Left cardiac atrium (tissue), 4 donors: Measurements from ENCODE around the gene CCNI2. TPM values are rescaled to one million over a fixed set of nuclear protein-coding genes. Genes with fewer than 3 reads are reported as not detected.

Source experiments
- ATAC-seq, 2 donors: fragments of 200-7000 bp; cut with Tn5 transposase; one replicate each; pipeline ENCODE4 v1.9.1; 2020; ENCODE audit warnings: mild to moderate bottlenecking in 2 of 2, moderate library complexity in 2 of 2
- DNase-seq: peaks from one replicate; pipeline ENCODE4 v3.0.0-alpha.2; 2020
- intact Hi-C, 2 donors: fragments of 100-400 bp; cut with DNase I; formaldehyde crosslinking; loops; one replicate each; pipeline versions ENCODE4 v1.14.1 to v1.15.1; 2022 to 2023
- total RNA-seq, 2 donors: library from RNA; stranded (reverse); fragmentation: NEBNext Ultra II Directional; extraction: Animal tissue kit (Norgen Biotek cat#: 25700); gene quantifications; one replicate each; pipeline ENCODE4 v1.2.1, GENCODE V29; 2021
- donor health status: DM: no; HTN: yes; CAD: no.
- donor health status: DM: no; HTN: yes; CAD: no; lungs with severe emphysema.
- donor health status: DM: yes; HTN: yes; CAD: no.
- donor health status: Dilated cardiomyopathy.

CCNI2 gene
- total RNA-seq, 2 donors from 2014 or later = not detected

DNA sequence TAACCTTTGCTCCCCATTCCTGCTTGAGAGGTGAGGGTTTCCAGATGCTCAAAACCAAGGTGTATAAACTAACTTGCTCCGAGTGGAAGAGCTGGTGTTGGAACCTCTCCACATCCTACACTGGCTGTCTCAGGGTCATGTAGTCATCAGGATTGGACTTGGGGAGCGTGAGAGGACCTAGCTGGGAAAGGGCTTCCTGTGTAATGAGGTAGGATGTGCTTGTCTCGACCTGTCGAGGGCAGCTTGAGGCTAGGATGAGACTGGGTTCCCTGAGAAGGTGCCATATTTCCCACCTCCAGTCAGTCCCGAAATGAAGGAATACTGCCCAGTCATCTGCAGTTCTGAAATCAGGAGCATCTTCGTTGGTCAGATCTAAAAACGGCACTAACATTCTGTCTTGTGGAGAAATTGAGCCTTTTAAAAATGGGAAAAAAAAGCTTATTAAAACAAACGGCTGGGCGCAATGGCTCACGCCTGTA is 1.3 kb downstream of the CCNI2 start:
- intact Hi-C loops = no loop called here
- DNase-seq = no peak
- ATAC-seq = no peak

DNA sequence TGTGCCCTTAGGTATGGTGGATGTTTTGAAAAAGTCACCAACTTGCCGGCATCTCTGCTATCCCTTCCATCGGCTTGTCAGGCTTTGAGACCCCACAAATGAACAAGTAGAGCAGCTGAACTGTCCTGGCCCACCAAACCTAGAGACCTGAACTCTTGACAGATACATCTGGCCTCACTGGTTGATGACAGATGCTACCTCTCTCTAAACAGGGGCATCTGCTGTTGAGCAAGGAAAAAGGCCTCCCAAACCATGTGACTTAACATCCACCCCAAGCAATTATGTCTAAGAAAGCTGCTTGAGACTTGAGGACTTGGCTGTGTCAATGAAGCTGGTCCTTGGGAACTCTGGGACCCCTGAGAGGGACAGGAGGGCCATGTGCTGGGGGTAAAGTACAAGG is 2.3 kb downstream of the CCNI2 start:
- intact Hi-C loops = no loop called here
- ATAC-seq = no peak

DNA sequence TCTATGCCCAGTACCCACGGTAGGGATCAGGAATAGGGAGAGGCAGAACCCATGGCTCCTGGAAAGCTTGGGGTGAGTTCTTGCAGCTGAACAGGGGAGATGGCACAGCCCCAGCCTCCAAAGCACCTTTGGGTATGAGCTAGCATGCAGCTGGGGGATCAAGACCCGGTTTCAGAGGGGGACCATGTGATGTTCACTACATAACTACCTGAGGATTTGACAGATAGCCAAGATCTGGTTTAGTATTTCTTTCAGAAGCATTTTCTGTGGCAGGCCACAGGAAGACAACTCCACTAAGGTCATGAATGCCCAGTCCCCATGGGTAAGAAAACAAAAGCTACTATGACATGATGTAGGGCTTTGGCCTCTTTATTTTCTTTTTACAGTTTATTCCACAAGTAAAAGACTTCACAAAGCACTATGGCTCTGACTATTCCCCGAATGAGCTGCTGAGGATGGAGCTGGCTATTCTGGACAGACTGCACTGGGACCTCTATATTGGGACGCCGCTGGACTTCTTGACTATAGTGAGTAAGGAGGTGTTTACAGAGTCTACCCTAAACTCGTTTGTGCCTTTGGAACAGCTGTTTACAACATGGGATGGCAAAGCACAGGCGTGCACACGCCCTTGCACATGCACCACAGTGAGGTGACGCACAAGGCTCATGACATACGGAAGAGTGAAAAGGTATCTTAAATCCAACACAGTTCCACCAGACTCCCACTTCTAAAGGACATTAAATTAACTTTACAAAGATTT is 3.4 kb downstream of the CCNI2 start:
- no peak for DNase-seq
- intact Hi-C loops = loop anchor here in 1 of 2 donors (10.0 kb wide), 1 partner anchor 64 kb away; the partner anchor contains the start of gene SOWAHA
- no peak for ATAC-seq

More for the DNA sequence above, 2.3 kb downstream of the CCNI2 start:
- no peak for DNase-seq

DNA sequence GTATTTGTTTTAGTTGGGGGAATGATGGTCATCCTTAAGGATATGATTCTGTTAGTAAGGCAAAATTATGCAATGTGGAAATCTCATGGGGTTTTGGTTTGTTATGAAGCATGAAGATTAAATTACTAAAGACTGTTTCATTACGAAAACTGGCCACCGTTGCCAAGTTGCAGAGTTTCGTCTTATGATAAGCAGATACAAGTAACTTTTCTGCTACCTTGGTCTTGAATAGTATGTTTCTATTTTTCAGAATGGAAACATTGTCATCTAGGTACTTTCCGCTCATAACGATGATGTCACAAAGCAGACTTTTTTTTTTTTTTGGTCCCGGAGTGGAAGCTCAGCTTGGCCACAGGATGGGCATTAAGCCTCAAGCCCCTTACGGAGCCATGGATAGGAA is 4.2 kb downstream of the CCNI2 start:
- DNase-seq (peak; percentile 62), ATAC-seq (no peak)
- intact Hi-C loops = loop anchor here in 1 of 2 donors (10.0 kb wide), 1 partner anchor 63 kb away; the partner anchor contains the start of gene SOWAHA

DNA sequence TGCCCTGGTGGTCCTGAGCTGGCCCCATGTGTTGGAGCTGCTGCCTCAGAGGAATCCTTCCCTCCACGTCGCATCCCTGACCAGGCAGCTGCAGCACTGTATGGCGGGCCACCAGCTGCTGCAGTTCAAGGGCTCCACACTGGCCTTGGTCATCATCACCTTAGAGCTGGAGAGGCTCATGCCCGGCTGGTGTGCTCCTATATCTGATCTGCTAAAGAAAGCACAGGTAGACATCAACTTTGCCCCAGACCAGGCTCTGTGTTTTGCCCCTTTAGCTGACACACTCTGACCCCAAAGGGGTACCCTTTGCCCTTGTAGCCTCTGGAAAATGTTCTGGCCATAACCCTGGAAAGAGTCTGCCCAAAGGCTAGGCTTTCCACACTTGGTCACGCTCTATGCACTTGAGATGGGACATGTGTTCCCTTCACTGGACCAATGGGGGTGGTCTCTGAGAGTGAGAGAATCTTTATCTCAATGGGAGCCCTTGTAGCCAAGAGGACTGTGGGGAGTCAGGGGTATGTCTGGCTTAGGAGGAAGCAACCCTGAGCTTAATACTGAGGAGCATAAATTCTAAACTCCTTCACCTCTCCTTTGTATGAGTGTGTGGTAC is 4.8 kb downstream of the CCNI2 start:
- DNase-seq (no peak), ATAC-seq (no peak)
- intact Hi-C loops = loop anchor here in 1 of 2 donors (10.0 kb wide), 1 partner anchor 63 kb away; the partner anchor contains the start of gene SOWAHA

DNA sequence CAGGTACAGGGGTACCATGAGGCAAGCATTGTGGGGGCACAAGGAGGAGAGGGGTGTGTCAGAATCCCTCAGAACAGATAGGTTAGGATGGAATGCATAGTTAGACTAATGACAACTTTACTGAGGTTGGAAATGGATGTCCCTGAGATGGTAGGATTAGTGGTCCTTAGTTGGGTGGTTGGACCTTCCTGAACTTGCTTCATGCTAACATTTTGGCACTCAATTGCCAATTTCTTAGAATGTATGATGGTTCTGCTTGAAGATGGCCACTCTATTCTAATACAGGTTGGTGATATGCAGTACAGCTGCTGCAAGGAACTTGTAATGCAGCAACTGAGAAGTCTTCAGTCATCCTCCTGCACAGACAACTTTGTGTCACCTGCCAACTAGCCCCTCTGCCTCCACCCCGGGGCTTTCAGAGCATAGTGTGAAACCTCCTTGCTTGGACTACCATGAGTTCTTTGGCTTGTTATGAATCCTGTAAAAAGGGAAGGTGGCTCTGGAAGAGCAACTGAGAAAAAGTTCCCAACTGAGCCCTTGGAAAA is 5.4 kb downstream of the CCNI2 start:
- intact Hi-C loops = loop anchor here in 1 of 2 donors (10.0 kb wide), 1 partner anchor 62 kb away; the partner anchor contains the start of gene SOWAHA
- DNase-seq (no peak), ATAC-seq (no peak)

DNA sequence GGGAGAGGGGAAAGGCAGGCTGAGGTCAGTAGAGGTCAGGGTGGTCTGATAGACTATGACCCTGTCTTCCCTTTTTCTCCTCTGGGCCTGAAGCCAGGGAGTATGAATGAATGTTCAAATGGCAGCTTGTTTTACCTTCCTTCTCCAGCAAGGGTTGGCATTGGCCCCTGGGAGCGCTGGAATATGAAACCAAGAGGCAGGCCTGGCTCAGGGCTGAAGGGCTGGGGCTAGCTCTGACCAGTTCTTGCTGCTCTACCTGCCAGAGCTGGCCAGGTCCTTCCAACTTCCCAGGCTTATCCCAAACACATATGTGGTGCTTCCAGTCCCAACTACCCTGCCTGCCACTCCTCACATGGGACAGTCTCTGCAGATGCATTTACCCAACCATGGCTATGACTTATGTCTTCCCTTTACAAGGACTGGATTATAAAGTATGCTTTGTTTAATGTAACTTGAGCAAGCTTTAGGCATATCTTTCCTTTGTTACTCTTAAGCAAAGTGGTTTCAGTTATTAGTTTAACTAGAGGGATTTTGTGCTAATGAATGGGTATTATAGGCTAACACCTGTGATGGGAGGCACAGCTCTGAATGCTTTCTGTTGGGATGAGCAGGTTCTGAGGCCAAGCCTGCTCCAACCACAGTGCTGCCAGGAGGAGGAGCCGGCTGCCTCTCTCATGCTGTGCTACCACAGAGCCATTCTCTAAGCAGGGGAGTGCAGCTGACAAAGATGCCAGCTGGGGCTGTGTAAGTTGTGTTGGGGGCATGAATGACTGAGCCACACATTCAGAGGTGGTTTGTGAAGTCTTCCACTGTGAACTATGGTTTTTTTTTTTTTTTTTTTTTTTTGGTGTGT is 6.1 kb downstream of the CCNI2 start:
- no peak for ATAC-seq
- intact Hi-C loops = loop anchor here in 1 of 2 donors (10.0 kb wide), 1 partner anchor 61 kb away; the partner anchor contains the start of gene SOWAHA
- DNase-seq = no peak

DNA sequence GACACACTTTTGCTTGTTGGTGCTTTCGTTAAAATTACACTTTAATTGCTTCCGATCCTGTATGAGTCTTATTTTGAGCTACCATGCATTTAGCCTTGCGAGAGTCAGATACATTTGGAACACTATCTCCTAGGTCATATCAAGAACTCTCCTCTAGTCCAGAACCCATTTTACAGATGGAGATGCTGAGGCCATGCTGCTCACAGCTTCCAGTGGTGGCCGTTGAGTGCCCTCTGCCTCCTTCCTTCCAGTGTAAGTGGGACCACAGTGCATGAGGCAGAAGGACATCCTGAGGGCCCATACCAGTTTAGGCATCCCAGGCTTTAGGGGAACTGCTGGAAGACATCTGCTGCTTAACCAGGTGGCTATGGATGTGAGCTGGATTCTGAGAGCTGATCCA is 6.9 kb downstream of the CCNI2 start:
- DNase-seq (no peak), ATAC-seq (no peak)
- intact Hi-C loops = loop anchor here in 1 of 2 donors (10.0 kb wide), 1 partner anchor 61 kb away; the partner anchor contains the start of gene SOWAHA

DNA sequence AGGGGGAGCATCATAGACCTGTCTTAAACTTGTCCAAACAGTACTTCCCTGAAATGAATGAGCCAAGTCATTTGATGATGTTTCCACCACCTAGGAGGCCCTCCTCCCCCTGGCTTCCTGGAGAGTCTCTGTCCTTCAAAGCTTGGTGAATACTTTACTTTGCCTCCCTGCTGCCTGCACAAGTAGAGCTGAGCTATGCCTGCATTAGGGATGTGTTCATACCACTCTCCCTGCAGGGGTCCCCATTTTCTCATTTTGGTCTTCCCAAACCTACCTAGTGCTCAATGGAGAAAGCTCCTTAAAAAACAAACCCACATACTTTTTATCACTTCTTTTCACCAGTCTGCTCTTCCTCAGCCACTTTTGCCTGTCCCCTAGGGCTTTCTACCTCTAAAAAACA is 7.7 kb downstream of the CCNI2 start:
- ATAC-seq (no peak), DNase-seq (no peak)
- intact Hi-C loops = loop anchor here in 1 of 2 donors (10.0 kb wide), 1 partner anchor 60 kb away; the partner anchor contains the start of gene SOWAHA

DNA sequence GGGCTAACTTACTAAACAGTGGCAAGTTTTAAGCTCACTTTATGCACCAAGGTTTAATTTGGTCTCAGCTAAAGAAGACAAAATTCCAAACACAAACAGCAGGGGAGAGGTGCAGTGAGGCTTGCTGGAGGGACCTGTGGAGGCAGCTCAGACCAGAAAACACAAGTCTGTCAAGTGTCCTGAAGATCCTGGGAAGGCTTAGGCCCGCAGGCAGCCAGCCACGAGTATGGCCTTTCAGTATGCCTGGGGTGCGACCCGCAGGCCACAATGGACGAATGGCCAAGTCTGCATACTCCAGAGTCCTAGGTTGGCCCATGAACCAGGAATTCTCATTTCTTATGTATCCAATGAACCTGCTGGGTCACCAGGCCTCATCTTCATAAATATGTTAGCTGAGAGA is 9.3 kb downstream of the CCNI2 start:
- DNase-seq = no peak
- intact Hi-C loops = loop anchor here in 1 of 2 donors (10.0 kb wide), 1 partner anchor 58 kb away; the partner anchor contains the start of gene SOWAHA
- no peak for ATAC-seq

DNA sequence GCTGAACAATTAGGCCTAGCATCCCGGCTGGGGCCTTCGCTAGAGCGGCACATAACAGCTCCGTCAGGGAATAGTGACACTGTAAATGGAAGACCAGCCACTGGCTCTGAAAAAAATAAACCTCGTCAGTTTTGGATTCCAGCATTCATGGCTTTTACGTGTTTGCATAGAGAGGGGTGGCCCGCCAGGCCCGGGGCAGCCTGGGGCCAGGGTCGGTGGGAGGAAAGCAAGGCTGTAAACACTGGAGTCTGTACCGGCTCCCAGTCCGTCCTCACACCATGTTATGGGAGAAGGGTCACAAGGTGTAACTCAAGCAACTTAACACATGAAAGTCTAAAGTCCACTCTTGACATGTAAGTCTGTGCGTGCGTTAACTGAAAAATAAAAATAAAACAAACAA is 11.2 kb downstream of the CCNI2 start:
- intact Hi-C loops = loop anchor here in 1 of 2 donors (10.0 kb wide), 1 partner anchor 56 kb away; the partner anchor contains the start of gene SOWAHA
- no peak for ATAC-seq

DNA sequence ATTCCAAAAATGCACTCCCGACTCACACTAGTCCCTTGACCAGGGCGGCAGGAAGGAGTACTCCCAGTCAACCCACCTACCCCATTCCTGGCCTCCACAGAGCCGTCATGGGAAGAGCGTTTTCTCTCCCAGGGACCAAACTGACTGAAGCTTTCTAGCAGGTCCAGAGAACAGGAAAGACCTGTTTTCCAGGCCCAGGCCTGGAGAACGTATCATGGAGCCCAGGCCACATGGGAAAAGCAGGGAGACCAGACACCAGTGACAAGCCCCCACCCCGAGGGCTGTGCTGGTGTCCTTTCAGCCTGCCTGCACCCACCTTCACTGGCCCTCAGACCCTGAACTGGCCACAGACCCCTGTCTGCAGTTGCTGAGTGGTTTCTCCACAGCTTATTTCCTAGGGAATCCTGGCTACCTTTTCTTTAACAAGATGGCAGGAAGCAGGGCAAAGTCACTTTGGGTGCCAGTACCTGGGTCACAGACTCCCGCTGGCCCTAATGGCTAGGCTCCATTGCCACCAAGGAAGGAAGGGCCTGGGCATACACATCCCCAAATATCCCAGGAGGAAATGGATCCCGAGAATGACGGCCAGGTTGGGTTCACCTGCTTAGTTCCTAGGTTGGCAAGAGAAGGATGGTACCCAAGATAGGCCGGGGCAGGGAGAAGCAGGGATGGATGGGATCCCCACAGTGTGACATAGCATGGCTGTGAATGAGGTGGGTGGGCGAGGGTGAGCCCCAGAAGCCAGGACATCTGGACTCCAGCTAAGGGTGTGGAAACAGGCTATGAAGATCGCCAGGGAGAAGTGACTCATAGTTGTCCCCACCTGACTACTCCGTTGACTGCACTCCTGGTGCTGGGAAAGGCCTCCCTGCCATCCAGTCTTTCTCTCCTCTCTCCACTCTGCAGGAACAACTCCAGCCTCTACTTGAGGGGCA is 12.2 kb downstream of the CCNI2 start:
- ATAC-seq (no peak), DNase-seq (no peak)
- intact Hi-C loops = loop anchor here in 1 of 2 donors (10.0 kb wide), 1 partner anchor 55 kb away; the partner anchor contains the start of gene SOWAHA

More for the DNA sequence above, 11.2 kb downstream of the CCNI2 start:
- DNase-seq = no peak

DNA sequence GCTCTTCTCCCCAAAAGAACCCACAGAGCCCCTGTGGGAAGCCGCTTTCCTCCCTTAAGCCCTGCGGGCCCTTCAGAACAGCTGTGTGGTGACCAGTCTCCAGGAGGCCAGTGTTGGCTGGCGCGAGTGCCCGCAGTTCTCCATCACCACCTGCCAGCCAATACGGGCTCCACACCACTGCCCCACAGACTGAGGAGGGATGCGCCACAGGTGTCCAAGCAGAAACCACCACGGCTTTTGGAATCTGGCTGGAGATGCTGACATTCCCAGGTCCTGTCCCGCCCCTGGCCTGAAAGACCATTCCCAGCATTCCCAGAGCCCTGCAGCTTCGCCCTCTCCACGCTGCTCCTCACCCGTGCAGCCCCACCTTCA is 12.8 kb downstream of the CCNI2 start:
- intact Hi-C loops = no loop called here
- ATAC-seq = no peak
- DNase-seq = no peak

DNA sequence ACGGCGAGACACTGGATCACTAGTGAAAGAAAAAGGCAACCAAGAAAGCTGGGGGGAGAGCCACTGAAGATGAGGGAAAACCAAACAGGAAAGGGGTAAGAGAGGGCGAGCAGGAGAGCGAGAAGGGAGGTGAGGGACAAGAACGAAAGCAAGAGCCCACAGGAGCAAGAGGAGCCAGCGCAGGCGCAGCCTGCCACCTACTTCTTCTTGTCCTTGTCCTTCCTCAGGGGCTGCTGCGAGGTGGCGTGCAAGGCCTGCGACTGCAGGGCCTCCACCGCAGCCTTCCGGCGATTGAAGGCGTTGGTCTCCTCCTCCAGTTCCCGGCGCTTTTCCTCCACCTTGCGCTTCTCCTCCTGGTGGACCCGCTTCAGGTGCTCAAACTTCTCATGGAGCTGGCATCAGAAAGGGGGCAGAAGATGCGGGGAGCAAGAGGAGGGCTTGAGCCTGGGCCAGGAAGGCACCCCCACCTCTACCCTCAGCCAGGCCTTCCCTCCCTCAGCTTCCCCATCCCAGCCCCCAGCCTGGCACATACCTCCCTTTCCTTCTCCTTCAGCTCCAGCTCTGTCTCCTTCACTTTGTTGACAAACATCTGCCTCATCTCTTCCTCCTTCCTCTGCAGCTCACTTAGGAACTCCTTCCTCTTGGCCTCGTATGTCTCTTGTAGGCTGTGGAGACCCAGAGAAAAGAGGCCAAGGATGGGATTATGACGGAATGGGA is 13.5 kb downstream of the CCNI2 start:
- intact Hi-C loops = no loop called here
- DNase-seq (no peak), ATAC-seq (no peak)

DNA sequence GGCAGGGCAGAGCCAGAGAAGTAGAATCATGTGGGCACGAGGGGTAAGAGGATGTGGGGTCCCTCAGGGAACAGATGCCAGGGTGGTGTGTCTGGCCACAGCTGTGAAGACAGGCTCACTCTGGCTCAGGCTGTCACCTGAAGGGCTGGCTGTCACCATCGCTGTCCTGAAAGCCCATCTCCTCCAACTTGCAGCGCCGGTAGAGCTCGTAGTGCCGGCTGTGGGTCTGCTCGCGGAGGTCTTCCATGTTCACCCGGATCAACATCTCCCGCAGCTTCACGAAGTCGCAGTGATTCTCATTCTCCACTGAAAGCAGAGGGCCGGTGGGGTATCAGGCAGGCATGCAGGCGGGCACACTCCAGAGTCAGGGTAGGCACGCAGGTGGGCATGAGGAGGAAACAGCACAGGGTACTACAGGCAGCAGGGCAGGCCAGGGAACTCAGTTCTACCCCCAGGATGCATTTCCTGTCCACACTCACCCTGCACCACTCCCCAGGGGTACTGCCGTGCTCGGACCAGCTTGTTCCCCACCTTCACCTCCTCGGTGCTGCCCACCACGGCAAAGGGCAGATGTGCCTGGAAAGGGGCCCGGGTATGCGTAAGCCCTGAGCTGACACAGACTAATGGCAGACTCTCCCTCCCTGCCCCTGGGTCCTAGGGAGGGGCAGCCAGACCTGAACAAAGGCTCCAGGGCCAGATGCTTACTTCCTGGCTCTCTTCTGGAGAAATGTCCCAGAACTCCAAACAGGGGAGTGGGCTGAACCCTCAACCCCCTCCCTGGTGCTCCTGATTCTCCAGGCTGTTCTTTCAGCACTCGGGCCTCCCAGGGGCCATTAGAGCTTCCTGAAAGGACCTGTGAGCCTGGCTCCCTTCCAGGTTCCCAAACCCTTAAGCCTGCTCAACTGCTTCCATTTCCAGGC is 14.4 kb downstream of the CCNI2 start:
- intact Hi-C loops = no loop called here
- DNase-seq (no peak), ATAC-seq (no peak)
